ENCODE measurements around the gene ZNF562.

GRCh38 chr19:9621156-9622037 lies 53.5 kb downstream of the ZNF562 start, which contains the start of gene ZNF561:
- TF ChIP-seq POLR2A (IDR thresholded peaks at IDR 0.05; ENCODE audit: low read length) (peak; percentile 73), GATA1 (IDR thresholded peaks at IDR 0.05; ENCODE audit: low read depth, low read length) (no peak)

Data from erythroblast (primary cell).